Thyroid gland (tissue), 4 donors: ENCODE data around the gene ZNF341. TPM values are rescaled to one million over a fixed set of nuclear protein-coding genes. Genes with fewer than 3 reads are reported as not detected.

Source experiments
- DNase-seq, 2 donors: peaks; one replicate each; pipeline ENCODE4 v3.0.0-alpha.2; 2019
- H3K27ac ChIP-seq, 3 donors: fragments of 200-600 bp; sonication (generic); 1 replicate in 2 of 3; 2 replicates in 1 of 3; pipeline ENCODE4 v1.5.1; 2016 to 2019; ENCODE audit warnings: mild to moderate bottlenecking in 1 of 3, moderate library complexity in 1 of 3
- H3K27me3 ChIP-seq: fragments of 200-600 bp; sonication (generic); one replicate; pipeline ENCODE4 v1.5.1; 2019
- H3K36me3 ChIP-seq, 2 donors: fragments of 200-600 bp; sonication (generic); one replicate each; pipeline ENCODE4 v1.5.1; 2016 to 2019
- H3K4me1 ChIP-seq, 2 donors: fragments of 200-600 bp; sonication (generic); one replicate each; pipeline ENCODE4 v1.5.1; 2017 to 2019
- H3K4me3 ChIP-seq, 3 donors: fragments of 200-600 bp; sonication (generic); replicated peaks in 1 of 3; 1 replicate in 2 of 3; 2 replicates in 1 of 3; pipeline ENCODE4 v1.5.1; 2016; ENCODE audit warnings: mild to moderate bottlenecking in 1 of 3
- H3K9me3 ChIP-seq: fragments of 200-600 bp; sonication (generic); one replicate; pipeline ENCODE4 v1.5.1; 2017
- POLR2A ChIP-seq, 2 donors: fragments of 450-650 bp; IDR thresholded peaks; one replicate each; pipeline ENCODE4 v1.6.1; 2017; ENCODE audit warnings: antibody characterized with exemption in 2 of 2, mild to moderate bottlenecking in 2 of 2, moderate library complexity in 1 of 2
- WGBS, 2 donors: methylation state at CpG; one replicate each; pipeline ENCODE4 v1.1.5; 2017; 5-methylcytosine and 5-hydroxymethylcytosine counted together
- intact Hi-C: fragments of 100-400 bp; cut with DNase I; formaldehyde crosslinking; loops from one replicate; pipeline ENCODE4 v1.15.1; 2023
- total RNA-seq, 4 donors: library from RNA; depleted of rRNA; stranded (reverse); fragments of >200 nt; gene quantifications; one replicate each; pipeline ENCODE4 v1.2.3, GENCODE V29; 2016
- TF ChIP-seq, protein P1 (sequence below), 6 experiments: fragments of 200-600 bp in 3 of 6; fragments of 450-650 bp in 3 of 6; sonication (generic) in 3 of 6; IDR thresholded peaks; one replicate each; pipeline ENCODE4 v1.5.1; 2016 to 2019; ENCODE audit warnings: antibody characterized with exemption in 6 of 6, mild to moderate bottlenecking in 2 of 6, inconsistent platforms in 1 of 6, moderate library complexity in 1 of 6

The ZNF341 gene
- total RNA-seq, 4 donors from 2014 or later: 1.1 to 3.5 (median 2.8) TPM

DNA sequence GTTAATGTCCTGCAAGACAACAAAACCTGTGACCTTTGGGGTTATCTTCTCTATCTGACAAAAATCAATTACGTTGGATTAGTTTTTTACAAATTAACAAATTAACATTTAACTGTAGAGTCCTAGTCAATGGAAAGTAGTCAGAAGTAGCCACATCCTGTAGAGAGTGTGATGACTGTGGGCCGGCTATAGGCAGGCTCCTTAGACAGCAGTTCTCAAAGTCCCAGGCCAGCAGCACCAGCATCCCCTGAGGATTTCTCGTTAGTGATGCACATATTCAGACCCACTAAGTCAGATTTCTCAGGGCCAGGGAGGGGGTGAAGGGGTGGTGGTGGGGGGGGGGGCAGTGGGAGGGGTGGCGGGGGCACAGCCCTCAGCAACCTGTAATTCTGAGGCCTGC, 37.2 kb downstream of the ZNF341 start:
- Histone ChIP-seq H3K4me1 (no peaks in the 10 kb centered on the region), H3K27ac (no peak overlapping the region), H3K27me3 (no peaks in the 10 kb centered on the region), H3K4me3 (no peak overlapping the region), H3K9me3 (no peaks in the 10 kb centered on the region), H3K36me3 (no peaks in the 10 kb centered on the region)
- TF ChIP-seq, protein P1, sequence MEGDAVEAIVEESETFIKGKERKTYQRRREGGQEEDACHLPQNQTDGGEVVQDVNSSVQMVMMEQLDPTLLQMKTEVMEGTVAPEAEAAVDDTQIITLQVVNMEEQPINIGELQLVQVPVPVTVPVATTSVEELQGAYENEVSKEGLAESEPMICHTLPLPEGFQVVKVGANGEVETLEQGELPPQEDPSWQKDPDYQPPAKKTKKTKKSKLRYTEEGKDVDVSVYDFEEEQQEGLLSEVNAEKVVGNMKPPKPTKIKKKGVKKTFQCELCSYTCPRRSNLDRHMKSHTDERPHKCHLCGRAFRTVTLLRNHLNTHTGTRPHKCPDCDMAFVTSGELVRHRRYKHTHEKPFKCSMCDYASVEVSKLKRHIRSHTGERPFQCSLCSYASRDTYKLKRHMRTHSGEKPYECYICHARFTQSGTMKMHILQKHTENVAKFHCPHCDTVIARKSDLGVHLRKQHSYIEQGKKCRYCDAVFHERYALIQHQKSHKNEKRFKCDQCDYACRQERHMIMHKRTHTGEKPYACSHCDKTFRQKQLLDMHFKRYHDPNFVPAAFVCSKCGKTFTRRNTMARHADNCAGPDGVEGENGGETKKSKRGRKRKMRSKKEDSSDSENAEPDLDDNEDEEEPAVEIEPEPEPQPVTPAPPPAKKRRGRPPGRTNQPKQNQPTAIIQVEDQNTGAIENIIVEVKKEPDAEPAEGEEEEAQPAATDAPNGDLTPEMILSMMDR (IDR thresholded peaks at IDR 0.05): no peak
- TF ChIP-seq POLR2A (IDR thresholded peaks at IDR 0.05): no peak
- WGBS, 2 donors: 91 to 95% methylated on average over 4 of the region's 4 CpGs
- DNase-seq: no peak
- intact Hi-C loops: no loop called here

DNA sequence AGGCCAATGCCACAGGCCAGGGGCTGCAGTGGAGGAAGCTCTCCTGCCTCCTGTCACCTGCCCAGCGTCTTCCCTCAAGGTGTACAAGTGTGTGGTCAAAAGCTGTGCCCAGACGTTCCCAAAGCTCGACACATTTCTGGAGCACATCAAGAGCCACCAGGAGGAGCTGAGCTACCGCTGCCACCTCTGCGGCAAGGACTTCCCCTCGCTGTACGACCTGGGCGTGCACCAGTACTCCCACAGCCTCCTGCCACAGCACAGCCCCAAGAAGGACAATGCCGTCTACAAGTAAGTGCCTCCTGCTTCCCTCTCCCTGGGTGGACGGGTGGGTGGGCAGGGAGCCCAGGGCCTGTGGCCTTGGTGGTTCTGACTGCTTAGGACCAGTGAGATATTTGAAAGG, 38.2 kb downstream of the ZNF341 start:
- Histone ChIP-seq H3K27me3 (no peaks in the 10 kb centered on the region), H3K27ac (no peak overlapping the region), H3K9me3 (no peaks in the 10 kb centered on the region), H3K4me1 (no peaks in the 10 kb centered on the region), H3K4me3 (no peak overlapping the region), H3K36me3 (no peaks in the 10 kb centered on the region)
- peak; percentile 39 to 48 for DNase-seq
- TF ChIP-seq, protein P1 (IDR thresholded peaks at IDR 0.05): peak in 1 of 6 experiments; percentile 17
- TF ChIP-seq POLR2A (IDR thresholded peaks at IDR 0.05): no peak
- WGBS, 2 donors: 63 to 76% methylated on average over 10 of the region's 10 CpGs
- intact Hi-C loops: no loop called here

DNA sequence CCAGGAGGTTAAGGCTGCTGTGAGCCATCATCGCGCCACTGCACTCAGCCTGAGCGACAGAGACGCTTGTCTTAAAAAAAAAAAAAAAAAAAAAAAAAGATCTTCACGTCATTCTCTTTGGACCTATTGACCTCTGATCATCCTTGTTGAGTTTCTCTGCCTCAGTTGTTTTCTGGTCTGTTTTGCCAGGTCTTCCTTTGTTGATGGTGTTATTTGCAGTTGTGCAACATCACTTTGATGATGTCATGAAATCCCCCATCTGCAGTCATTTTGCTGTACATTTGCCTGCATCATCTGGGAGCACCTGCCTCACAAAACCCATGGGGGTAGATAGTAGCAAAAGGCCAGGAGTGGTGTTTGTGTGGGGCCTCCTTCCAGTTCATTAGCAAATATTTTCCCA, 40.1 kb downstream of the ZNF341 start:
- Histone ChIP-seq H3K4me1 (no peaks in the 10 kb centered on the region), H3K36me3 (no peaks in the 10 kb centered on the region), H3K27ac (no peak overlapping the region), H3K27me3 (no peaks in the 10 kb centered on the region), H3K4me3 (no peak overlapping the region), H3K9me3 (no peaks in the 10 kb centered on the region)
- WGBS, 2 donors: 96% methylated on average over 5 of the region's 5 CpGs
- DNase-seq: no peak
- TF ChIP-seq, protein P1 (IDR thresholded peaks at IDR 0.05): no peak
- no peak for TF ChIP-seq POLR2A (IDR thresholded peaks at IDR 0.05)
- intact Hi-C loops: no loop called here

DNA sequence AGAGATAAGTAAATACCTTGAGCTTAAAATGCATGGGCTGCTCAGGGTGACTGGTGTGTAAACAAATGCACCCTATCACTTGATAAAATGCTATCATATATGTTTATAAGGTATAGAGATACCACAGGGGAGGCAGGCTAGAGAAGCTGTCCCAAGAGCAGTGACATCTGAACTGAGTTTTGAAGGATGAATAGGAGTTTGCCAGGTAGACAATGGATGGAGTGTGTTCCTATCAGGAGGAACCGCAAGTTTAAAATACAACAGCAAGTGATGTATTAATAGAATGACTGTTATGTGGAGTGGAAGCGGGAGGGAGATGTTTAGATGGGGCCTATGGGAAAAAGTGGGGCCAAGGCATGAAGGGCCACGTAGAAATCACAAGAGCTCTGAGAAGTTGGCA, 40.6 kb downstream of the ZNF341 start:
- TF ChIP-seq POLR2A (IDR thresholded peaks at IDR 0.05): no peak
- TF ChIP-seq, protein P1 (IDR thresholded peaks at IDR 0.05): no peak
- Histone ChIP-seq H3K4me3 (no peak overlapping the region), H3K9me3 (no peaks in the 10 kb centered on the region), H3K27me3 (no peaks in the 10 kb centered on the region), H3K27ac (no peak overlapping the region), H3K36me3 (no peaks in the 10 kb centered on the region), H3K4me1 (no peaks in the 10 kb centered on the region)
- intact Hi-C loops: no loop called here
- no peak for DNase-seq
- 90 to 92% methylated on average over 3 of the region's 3 CpGs for WGBS, 2 donors

DNA sequence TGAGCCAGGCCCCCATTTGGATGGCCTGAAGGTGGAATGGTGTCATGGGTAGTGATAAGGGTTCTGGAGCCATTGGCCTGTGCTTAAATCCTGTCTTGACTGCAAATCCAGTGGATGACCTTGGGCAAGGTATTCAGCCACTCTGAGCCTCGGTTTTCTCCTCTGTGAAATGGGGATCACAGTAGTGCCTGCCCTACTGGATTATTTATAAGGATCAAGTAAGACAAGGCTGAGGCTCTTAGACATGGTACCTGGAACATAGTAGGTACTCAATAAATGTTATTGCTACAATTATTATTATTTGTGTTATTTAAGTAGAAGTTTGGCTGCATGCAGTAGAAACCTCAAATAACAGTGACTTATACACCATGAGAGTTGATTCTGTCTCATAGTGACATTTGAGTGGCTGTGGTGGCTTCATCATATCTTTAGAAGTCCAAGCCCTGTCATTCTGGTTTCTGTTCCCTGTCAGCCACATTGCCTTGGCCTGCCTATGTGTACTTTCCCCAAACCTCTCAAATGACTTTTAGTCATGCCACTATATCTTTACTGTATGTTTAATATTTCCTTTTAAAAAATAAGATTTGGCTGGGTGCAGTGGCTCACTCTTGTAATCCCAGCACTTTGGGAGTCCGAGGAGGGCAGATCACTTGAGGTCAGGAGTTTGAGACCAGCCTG, 41.8 kb downstream of the ZNF341 start:
- H3K36me3 ChIP-seq: no peaks in the 10 kb centered on the region
- TF ChIP-seq, protein P1 (IDR thresholded peaks at IDR 0.05): no peak
- TF ChIP-seq POLR2A (IDR thresholded peaks at IDR 0.05): no peak
- H3K27ac ChIP-seq: no peak overlapping the region
- no peaks in the 10 kb centered on the region for H3K4me1 ChIP-seq
- no peak for DNase-seq
- intact Hi-C loops: no loop called here
- H3K27me3 ChIP-seq: no peaks in the 10 kb centered on the region
- 71 to 79% methylated on average over 2 of the region's 2 CpGs for whole genome bisulfite sequencing, 2 donors
- H3K9me3 ChIP-seq: no peaks in the 10 kb centered on the region
- no peak overlapping the region for H3K4me3 ChIP-seq
